Suprapubic skin (tissue), 3 donors: ENCODE data around the gene UBE2L3.

Source experiments
- POLR2A ChIP-seq, 2 donors: fragments of 450-650 bp; IDR thresholded peaks; one replicate each; pipeline ENCODE4 v1.6.1; 2017; ENCODE audit warnings: antibody characterized with exemption in 2 of 2, mild to moderate bottlenecking in 2 of 2, moderate library complexity in 2 of 2
- TF ChIP-seq, protein P1 (sequence below), 2 donors: fragments of 200-600 bp in 1 of 2; fragments of 450-650 bp in 1 of 2; sonication (generic) in 1 of 2; IDR thresholded peaks; one replicate each; pipeline ENCODE4 v1.5.1; 2016 to 2019; ENCODE audit warnings: antibody characterized with exemption in 2 of 2, mild to moderate bottlenecking in 1 of 2, moderate library complexity in 1 of 2

DNA sequence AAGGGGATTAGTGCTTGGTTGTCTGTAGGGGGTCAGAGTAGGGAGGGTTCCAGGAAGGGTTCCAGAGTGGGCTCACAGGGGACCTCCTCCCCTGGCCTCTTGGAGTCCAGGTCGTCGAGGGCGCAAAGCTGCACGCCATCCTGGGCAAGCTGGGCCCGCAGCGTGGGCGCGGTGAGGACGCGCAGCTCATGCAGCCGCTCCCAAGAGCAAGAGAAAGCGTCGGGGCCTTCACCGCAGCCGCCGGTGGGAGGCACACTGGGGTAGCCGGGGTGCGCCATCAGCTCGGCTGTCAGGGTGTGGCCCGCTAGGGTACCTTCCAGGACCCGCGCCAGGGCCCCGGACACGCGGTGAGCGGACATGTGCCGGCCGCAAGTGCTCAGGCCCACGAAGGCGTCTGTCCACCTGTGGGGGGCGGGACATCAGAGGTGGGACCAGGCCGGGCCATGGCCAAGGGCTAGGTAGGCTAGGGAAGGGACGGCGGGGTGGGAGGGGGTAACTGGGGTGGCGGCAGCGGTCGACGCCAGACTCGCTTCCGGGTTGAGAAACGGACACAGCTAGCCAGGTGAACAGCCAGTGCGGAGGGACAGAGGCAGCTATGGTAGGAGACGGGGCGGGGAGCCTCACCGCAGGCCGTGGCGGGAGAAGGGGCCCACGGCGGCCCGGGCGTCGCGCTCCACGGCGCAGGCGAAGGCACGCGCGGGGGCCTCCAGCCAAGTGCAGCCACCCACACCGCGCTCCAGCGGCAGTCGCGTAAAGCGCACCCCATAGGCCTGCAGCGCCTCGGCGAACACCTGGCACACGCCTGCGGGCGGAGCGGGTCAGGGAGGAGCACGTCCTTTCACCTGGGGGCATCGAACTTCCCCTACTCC lies 61.1 kb downstream of the UBE2L3 start:
- TF ChIP-seq, protein P1, sequence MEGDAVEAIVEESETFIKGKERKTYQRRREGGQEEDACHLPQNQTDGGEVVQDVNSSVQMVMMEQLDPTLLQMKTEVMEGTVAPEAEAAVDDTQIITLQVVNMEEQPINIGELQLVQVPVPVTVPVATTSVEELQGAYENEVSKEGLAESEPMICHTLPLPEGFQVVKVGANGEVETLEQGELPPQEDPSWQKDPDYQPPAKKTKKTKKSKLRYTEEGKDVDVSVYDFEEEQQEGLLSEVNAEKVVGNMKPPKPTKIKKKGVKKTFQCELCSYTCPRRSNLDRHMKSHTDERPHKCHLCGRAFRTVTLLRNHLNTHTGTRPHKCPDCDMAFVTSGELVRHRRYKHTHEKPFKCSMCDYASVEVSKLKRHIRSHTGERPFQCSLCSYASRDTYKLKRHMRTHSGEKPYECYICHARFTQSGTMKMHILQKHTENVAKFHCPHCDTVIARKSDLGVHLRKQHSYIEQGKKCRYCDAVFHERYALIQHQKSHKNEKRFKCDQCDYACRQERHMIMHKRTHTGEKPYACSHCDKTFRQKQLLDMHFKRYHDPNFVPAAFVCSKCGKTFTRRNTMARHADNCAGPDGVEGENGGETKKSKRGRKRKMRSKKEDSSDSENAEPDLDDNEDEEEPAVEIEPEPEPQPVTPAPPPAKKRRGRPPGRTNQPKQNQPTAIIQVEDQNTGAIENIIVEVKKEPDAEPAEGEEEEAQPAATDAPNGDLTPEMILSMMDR (IDR thresholded peaks at IDR 0.05): no peak
- TF ChIP-seq POLR2A (IDR thresholded peaks at IDR 0.05): no peak
